Measurements from ENCODE around the gene HRC.
"Not testable (repeated sequence)": the region's sequence is repeated elsewhere in the genome, so short reads cannot be mapped to it uniquely, and the experiment has no call there.

HRC gene

DNA sequence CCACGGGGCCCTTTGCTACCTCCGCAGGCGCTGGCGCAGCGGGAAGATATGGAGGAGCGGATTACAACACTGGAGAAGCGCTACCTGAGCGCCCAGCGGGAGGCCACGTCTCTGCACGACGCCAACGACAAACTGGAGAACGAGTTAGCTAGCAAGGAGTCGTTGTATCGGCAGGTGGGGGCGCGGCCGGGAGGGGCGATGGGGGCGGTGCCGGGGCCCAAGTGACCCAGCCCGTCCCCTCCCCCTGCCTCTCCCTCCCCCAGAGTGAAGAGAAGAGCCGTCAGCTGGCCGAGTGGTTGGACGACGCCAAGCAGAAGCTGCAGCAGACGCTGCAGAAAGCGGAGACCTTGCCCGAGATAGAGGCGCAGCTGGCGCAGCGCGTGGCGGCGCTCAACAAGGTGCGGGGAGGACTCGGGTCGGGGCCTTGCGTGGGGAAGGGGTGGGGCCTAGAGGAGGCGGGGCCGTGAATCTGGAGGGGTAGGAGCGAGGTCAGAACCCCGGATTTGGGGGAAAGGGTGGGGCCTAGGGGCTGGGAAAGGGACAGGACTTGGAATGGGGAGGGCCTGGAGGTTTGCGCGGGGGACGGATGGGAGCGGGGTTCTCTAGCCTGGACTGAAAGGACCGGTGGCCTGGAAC is 22.1 kb downstream of the HRC start:
- peak; percentile 47 to 50 for DNase-seq

DNA sequence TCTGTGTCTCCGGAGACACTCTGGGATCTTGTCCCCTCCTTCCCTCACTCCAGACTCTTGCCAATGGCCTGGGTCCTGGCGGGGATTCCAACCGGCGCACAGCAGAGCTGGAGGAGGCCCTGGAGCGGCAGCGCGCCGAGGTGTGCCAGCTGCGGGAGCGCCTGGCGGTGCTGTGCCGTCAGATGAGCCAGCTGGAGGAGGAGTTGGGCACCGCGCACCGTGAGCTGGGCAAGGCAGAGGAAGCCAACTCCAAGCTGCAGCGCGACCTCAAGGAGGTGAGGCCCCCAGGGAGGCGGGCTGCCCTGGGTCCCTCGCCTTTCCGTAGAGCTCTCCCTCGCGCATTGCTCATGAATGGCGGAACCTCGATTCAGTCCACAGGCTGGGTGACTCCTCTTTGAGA is 24.9 kb downstream of the HRC start:
- no peak for DNase-seq

DNA sequence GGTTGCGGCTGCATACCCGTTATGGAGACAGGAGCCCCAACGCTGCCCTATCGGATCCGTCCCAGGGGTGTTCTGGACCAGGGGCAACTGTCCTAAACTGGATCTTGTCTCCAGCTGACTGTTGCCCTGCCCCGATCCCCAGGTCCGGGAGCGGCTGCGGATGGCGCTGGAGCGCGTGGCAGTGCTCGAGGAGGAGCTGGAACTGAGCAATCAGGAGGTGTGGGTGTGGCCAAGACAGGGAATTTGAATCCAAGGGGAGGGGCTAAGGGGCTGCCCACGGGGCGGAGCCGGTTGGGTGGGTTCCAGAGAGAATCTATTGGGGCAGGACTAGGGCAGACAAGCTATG is 26.0 kb downstream of the HRC start:
- no peak for DNase-seq

DNA sequence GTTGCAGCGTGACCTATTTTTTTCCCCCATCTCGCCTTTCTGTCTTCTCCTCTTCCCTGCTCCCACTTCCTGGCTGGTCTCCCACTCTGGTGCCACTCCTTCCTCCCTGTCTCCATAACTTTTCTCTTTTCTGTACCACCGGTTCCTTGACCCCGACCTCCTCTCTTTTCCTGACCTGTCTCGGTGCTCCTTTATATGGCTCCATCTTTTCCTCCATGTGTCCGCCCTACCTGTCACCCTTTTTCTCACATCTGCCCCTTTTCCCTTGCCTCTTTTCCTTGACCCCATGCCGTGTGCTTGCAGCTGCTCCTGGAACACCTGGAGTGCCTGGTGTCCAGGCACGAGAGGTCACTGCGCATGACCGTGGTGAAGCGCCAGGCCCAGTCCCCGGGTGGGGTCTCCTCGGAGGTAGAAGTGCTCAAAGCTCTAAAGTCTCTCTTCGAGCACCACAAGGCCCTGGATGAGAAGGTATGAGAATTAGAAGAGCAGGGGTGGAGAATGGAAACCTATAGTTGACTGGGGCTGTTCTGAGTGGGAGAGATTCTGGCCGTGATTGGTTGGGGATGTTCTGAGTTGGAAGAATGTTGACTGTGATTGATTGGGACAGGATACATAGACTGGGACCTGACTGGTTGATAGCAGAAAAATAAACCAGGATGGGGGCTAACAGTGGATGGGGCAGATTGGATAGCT is 26.5 kb downstream of the HRC start:
- DNase-seq, result no peak

GRCh38 chr19:49127674-49128544 is 27.3 kb downstream of the HRC start:
- DNase-seq, result peak; percentile 96 to 98

- not testable (repeated sequence) for DNase-seq
These were observed 28.0 kb downstream of the HRC start for GRCh38 chr19:49127225-49127624.

GRCh38 chr19:49126575-49126974 is 28.6 kb downstream of the HRC start:
- no peak for DNase-seq

DNA sequence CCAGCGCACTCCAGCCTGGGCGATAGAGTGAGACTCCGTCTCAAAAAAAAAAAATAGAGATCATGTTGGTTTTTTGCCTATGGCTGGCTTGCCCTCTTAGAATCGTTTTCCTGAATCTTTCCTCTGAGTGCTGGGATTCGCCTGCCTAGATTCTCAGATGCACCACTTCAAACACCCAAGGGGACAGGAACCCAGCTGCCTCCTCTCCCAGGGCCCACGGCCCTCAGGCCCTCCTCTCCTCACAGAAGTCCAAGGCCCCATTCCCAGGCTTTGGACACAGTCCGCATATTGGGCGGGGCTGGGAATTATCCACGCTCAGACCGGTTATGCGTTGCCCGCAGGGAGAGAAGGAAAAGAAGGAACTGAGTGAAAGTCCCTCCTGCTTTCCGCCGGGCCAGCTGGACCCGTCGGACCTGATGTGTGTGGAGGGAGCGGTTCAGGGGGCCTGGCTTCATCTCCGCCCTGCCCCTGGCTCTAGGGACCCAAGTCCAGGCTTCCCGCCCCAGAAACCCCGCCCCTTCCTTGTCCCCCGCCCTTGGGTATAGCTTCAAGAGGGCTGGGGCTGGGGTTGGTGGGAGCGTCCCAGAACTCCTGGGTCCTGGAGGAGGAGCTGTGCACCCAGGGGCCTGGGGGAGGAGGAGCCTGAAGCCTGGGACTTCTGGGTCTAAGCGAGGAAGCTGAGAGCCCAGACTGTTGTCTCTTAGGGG is 30.0 kb downstream of the HRC start:
- no peak for DNase-seq

DNA sequence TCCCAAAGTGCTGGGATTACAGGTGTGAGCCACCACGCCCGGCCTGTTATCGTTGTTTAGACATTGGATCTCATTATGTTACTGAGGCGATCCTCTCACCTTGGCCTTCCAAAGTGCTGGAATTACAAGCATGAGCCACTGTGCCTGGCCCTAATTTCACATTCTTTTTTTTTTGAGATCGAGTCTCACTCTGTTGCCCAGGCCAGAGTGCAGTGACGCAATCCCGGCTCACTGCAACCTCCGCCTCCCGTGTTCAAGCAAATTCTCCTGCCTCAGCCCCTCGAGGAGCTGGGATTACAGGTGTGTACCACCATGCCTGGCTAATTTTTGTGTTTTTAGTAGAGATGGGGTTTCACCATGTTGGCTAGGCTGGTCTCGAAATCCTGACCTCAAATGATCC is 31.9 kb downstream of the HRC start:
- not testable (repeated sequence) for DNase-seq

DNA sequence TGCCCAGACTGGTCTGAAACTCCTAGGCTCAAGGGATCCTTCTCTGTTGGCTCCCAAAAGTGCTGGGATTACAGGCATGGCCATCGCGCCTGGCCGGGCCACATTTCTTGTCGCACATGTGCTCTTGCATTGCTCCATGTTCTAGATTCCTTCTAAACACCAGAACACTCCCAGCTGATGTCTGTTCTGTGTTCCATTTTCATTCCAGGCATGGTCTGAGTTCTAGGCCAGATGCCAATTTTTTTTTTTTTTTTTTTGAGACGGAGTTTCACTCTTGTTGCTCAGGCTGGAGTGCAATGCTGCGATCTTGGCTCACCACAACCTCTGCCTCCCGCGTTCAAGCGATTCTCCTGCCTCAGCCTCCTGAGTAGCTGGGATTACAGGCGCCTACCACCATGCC is 33.4 kb downstream of the HRC start:
- DNase-seq, result not testable (repeated sequence)

- no peak for DNase-seq
These were observed 34.3 kb downstream of the HRC start for GRCh38 chr19:49120868-49121267.

DNA sequence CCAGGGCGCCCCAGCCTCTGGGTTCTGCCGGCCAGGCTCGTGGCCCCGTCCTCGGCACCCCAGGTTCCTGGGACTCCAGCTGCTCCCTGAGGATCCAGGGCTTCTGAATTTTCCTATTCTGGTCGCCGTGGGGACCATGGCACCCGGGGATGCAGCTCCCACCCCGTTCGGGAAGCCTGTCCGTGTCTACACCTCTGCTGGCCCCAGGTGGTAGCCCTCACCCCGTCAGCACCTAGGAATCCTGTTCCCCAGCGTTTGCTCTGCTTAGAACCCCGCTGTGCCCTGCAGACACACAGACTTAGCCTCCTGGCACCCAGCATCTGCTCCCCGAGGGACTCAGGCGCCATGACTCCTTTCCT is 34.9 kb downstream of the HRC start:
- no peak for DNase-seq

- DNase-seq, result peak in 1 of 2 donors; percentile 30
These were observed 35.5 kb downstream of the HRC start, which contains the start of gene PPFIA3 for GRCh38 chr19:49119411-49120324. PPFIA3 (plus strand) TSS chr19:49119544; CDS start chr19:49127874, 8,330 bp downstream.

- DNase-seq, result peak; percentile 96 to 97
These were observed 36.4 kb downstream of the HRC start, which contains the start of gene C19orf73 for GRCh38 chr19:49118565-49119410. C19orf73 (minus strand) TSS chr19:49119143; CDS start chr19:49119022, 121 bp downstream.

- DNase-seq, result no peak
These were observed 37.3 kb downstream of the HRC start for GRCh38 chr19:49117677-49118564.

DNA sequence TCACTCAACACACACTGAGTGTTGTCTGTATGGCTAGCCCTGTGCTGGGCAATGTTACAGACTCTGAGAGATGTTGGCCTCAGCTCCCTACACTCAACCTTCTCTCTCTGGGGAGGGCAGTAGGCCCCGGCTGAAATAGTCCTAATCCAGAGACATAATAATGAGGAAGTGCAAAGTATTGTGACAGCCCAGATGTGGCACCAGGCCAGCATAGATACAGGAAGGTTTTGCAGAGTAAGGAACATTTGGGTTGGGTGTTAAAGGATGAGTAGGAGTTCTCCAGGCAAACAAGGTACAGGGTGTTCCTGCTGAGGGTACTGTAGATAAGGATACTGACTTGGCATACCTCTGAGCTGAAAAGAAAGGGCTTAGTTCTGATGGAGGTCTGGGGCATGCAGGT is 38.7 kb downstream of the HRC start:
- no peak for DNase-seq

DNA sequence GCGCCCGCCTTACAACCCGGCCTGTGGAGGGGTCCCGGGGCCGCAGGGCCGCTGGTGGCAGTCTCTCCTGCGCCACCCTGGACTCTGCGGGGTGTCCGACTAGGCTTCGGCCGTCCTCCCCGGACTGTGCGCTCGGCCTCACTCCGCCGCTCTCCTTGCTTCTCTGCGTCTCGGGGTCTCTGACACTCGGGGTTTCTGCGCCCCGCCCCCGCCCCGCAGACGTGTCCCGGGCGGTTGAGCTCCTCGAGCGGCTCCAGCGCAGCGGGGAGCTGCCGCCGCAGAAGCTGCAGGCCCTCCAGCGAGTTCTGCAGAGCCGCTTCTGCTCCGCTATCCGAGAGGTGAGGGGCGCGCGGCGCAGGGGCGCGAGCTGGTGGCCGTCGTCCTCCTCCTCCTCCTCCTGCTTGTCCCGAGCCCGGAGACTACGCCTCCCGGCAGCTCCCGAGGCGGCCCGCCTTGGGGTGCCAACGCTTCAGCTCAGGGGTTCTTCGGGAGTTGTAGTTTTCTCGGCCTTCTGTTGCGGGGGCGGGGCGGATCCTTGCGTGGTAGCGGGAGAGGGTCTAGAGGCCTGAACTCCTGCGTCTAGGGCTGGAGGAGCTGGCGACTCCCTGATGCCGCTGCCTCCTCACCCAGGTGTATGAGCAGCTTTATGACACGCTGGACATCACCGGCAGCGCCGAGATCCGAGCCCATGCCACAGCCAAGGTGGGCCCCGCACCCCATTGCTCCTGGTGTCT is 40.4 kb downstream of the HRC start:
- peak; percentile 55 to 56 for DNase-seq

DNA sequence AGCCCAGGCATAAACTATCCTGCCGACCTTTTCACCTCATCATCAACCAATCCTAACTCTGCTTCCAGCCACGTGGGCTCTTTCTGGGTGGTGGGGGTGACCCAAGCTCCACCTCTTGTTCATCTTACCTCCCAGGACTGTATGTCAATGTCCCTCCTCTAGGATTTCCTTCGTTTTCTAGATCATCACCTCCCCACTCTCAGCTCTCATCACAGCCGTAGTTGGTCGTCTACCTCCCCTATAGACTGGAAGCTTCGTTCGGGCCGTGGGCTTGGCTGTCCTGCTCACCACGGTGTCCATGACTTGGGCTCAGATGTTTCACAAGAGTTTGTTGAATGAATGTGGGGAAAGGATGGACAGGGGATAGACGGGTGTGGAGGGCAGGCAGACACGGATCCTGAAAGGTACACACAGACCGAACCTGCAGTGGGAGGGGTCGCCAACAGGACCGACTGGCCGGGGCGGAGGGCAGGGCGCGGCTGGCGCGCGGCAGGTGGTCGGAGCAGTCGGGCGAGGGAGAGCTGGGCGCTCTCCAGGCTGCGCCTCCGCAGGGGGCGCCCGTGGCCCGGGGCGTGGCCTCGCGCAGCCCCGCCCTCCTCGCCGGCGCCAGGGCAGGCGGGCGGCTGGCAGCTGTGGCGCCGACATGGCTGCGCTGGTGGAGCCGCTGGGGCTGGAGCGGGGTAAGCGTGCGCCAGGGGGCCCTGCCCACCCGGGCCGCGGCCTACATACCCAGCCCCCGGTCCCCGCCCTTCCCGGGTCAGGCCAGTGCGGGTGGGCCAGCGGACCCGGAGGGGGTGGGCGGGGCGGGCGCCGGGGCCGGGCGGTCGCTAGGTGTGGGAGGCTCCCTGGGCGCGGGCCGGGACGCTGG is 41.2 kb downstream of the HRC start, which contains the start of gene LIN7B:
LIN7B (plus strand) TSS at position 609 of the 868 bp plus-strand sequence; CDS start at position 644, 35 bp downstream.
- peak; percentile 75 to 81 for DNase-seq
